Epidermal melanocyte (primary cell): ENCODE results near the gene CHSY1.

Experiments used
- DNase-seq: peaks from one replicate; pipeline ENCODE4 v3.0.0; 2011; ENCODE audit warnings: low spot score; ENCODE audit not compliant: insufficient read length

Gene CHSY1

GRCh38 chr15:101156509-101157159, 95.2 kb downstream of the CHSY1 start:
- no peak for DNase-seq

DNA sequence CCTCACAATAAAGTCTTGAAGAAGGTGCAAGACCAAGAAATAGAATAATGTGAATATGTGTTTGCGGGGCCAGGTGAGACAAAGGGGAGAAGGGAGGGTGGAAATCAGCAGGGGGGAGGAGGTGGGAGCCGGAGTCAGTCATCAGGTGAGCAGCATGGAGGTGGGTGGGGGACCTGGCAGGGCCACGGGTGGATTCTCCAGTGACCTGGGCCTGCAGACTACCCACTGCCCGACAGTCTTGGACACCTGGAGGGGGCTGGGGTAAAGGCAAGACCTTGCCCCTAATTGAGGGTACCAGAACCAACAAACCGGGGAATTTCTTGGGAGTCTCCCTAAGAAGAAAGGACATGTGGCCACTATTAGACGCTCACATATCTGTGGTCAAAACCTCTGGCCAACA, 95.8 kb downstream of the CHSY1 start:
- DNase-seq: no peak

DNA sequence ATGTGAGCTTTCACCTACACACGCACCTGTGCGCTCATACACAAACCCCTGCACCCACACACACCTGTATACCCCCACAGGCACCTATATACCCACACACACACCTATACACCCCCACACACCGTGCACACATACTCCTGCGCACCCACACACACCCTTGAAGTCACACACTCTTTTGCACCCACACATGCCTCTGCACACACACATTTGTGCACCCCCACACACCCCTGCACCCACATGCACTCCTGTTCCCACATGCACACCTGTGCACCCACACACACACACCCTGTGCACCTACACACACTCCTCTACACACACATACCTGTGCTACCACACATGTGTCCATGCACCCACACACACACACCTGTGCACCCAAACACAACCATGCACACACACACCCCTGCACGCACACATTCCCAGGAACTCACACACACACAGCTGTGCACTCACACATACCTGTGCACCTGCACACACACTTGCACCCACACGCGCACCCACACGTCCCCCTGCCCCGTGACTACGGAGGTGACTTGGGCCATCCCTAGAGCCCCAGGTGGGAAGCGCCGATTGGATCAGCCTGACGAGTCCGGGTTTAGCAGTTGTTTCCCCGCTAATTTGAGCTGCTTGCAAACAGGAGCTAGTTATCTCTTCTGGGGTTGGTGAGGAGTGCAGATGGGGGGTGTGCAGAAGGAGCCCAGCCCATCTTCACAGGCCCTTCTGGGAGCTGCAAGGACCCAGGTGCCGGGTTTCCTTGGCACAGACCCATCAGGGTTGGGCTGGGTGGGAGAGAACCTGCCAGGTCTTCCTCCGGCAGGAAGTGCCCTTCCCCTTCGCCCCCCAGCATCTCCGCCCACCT, 97.8 kb downstream of the CHSY1 start:
- no peak for DNase-seq

- no peak for DNase-seq
Measured at GRCh38 chr15:101152914-101153313, 98.9 kb downstream of the CHSY1 start.

DNA sequence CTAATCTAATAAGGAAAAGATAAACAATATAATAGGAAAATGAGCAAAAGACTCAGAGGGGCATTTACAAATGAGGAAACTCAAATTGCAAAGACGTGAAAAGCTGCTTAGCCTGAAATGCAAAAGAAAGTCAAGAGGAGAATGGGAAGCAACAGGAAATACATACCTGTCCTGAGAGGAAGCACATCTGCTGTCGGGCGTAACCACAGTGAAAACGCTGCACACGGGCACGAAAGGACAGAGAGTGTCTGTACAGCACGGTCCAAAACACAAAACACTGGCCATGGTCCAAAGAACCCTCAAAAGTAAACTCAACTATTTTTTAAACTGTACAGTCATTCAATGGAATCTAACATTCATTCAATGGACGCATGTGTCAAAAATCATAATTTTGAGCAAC, 100.6 kb downstream of the CHSY1 start:
- DNase-seq: no peak

DNA sequence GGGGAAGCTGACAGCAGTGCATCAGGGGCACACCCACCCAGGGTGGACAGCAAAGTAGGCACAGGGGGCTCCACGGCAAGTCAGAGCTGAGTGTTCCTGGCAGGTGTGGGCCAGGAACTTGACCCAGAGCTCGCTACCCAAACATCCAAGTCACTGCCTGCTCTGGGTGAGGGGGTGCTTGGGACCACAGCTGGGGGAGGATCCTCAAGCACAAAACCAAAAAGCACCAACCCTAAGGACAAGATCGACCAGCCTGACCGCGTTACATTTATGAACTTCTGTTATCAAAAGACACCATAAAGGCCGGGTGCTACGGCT, 101.2 kb downstream of the CHSY1 start:
- DNase-seq: no peak

- no peak for DNase-seq
Measured at GRCh38 chr15:101149864-101150722, 101.8 kb downstream of the CHSY1 start.

- DNase-seq: no peak
Measured at GRCh38 chr15:101148881-101149664, 102.8 kb downstream of the CHSY1 start.

DNA sequence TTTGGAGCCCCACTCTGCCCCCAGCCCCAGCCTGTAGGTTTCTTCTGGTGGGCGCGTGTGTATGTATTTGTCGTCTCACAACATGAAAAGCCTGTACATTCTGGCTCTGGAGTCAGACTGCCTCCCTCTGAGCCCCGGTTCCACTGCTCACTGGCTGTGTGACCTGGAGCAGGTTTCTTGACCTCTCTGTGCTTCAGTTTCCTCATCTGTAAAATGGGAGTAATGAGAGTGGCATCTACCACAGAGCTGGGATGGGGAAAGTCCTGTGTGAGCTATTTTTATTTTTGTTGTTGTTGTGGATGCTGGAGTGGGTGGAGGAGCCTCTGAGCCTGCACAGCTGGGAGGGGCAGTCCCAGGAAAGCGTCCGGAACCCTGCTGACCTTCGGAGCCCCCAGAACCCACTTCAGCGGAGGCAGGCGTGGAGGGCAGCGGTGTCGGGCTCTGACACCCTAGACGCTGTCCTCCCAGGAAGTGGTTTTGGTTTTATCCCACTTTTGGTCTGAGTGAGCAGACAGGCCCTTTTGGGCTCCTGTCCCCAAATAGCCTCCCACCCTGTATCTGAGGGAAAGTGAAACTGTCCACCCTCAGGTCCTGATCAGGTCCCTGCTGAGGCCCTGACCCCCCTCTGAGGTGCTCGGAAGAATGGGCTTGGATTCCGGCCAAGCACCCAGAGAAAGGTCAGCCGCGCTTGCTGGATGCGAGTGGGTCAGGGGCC, 103.5 kb downstream of the CHSY1 start:
- no peak for DNase-seq

DNA sequence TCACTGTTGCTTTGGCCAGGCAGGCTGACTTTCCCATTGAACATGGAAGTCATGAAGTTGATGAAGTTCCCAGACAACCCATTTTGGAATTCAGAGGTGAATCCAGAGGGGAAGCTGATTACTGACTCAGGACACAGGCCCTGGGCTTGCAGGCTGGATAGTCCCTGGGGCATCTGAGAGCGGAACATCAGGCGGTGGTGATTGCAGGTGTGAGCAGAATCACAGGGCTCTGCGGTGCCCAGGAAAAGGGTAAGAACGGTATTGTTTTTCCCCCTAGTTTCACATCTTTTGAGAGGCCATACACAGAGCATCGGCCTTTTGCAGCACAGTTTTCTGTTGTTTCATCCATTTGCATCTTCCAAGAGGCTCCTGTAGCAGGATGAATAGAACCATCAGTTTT, 104.7 kb downstream of the CHSY1 start:
- no peak for DNase-seq

GRCh38 chr15:101146118-101146702, 105.6 kb downstream of the CHSY1 start:
- DNase-seq: no peak

GRCh38 chr15:101145362-101145761, 106.5 kb downstream of the CHSY1 start:
- DNase-seq: no peak

- DNase-seq: no peak
Measured at GRCh38 chr15:101143321-101143720, 108.5 kb downstream of the CHSY1 start.

GRCh38 chr15:101142711-101143110, 109.1 kb downstream of the CHSY1 start:
- no peak for DNase-seq

DNA sequence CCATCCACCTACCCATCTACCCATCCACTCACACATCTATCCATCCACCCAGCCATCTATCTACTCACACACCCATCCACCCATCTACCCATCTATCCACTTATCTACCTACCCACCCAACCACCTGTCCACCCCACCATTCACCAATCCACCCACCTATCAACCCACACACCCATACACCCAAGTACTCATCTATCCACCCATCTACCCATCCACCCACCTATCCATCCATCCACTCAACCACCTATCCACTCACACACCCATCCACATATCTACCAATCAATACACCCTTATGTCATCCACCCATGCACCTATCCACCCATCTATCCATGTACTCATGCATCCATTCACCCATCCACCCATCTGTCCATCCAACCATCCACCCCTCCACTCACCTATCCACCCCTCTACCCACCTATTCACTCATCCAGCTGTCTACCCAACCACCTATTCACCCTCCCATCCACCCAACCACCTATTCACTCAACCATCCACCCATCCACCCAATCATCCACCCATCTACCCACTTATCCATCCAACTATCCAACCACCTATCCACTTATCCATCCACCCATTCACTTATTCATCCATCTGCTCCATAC, 109.8 kb downstream of the CHSY1 start:
- no peak for DNase-seq

- DNase-seq: no peak
Measured at GRCh38 chr15:101140697-101141065, 111.2 kb downstream of the CHSY1 start.

DNA sequence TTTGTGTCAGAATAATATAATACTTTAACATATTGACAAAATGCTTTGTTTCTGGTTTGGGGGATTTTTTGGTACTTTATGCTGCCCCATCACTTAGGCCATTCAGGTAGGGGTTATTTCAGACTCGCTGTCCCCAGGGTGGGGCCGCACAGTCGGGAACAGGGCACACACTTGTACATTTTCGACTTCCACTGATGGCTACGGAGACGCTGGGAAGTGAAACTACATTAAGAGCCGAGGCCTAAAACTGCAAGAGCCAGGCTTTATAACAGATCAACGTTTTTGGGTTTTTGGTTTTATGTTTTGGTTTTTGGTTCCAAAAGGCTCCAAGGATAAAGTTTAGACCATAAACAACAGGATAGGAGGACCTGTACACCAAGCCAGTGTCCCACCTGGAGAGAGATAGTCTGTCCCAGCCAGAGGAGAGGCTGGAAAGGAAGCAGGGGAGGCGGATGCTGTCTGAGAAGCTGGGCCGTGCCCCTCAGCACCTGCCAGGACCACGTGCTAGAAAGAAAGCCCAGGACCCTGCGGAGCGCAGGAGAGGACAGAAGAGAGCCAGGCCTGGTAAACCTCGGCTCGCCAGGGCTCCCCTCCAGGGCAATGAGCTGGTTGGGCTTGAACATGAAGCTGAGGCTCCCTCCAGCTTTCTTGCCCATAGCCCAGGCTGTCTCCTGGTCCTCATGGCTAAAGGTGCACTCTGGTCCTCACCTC, 111.7 kb downstream of the CHSY1 start:
- DNase-seq: no peak

- DNase-seq: no peak
Measured at GRCh38 chr15:101138913-101139880, 112.7 kb downstream of the CHSY1 start.
